ES-I3 (cell line): Measurements from ENCODE around the gene PCBP3.

ENCODE experiments used
- H3K36me3 ChIP-seq: 2 replicates; pipeline ENCODE4 v1.6.1; 2013; ENCODE audit warnings: mild to moderate bottlenecking, low read length, control low read depth, moderate library complexity; ENCODE audit not compliant: insufficient read depth
- H3K4me1 ChIP-seq: 2 replicates; pipeline ENCODE4 v1.6.1; 2013; ENCODE audit warnings: mild to moderate bottlenecking, control low read depth, low read length; ENCODE audit not compliant: insufficient read depth
- H3K9ac ChIP-seq: 2 replicates; pipeline ENCODE4 v1.6.1; 2013; ENCODE audit warnings: low read depth, mild to moderate bottlenecking, low read length, moderate library complexity
- H3K9me3 ChIP-seq: 2 replicates; pipeline ENCODE4 v1.6.1; 2013; ENCODE audit warnings: mild to moderate bottlenecking, low read length, moderate library complexity; ENCODE audit not compliant: control insufficient read depth, insufficient read depth

Gene PCBP3

GRCh38 chr21:45636459-45636858 lies 7.1 kb upstream of the PCBP3 start:
- no peaks in the 10 kb centered on the region for H3K36me3 ChIP-seq
- H3K9ac ChIP-seq: no peak overlapping the region
- no peaks in the 10 kb centered on the region for H3K9me3 ChIP-seq
- peaks cover 18% of the 10 kb centered on the region; the same call in 1 of the 2 replicates for H3K4me1 ChIP-seq

- H3K36me3 ChIP-seq: no peaks in the 10 kb centered on the region
- peaks cover 18% of the 10 kb centered on the region; the same call in 1 of the 2 replicates for H3K4me1 ChIP-seq
- no peaks in the 10 kb centered on the region for H3K9me3 ChIP-seq
- H3K9ac ChIP-seq: no peak overlapping the region
Observed at GRCh38 chr21:45636951-45637646, 6.4 kb upstream of the PCBP3 start.

GRCh38 chr21:45637883-45638282 lies 5.6 kb upstream of the PCBP3 start:
- H3K4me1 ChIP-seq: peaks cover 18% of the 10 kb centered on the region; the same call in 1 of the 2 replicates
- H3K9ac ChIP-seq: no peak overlapping the region
- no peaks in the 10 kb centered on the region for H3K36me3 ChIP-seq
- H3K9me3 ChIP-seq: no peaks in the 10 kb centered on the region

- Histone ChIP-seq H3K4me1 (peaks cover 18% of the 10 kb centered on the region; the same call in 1 of the 2 replicates), H3K36me3 (no peaks in the 10 kb centered on the region), H3K9ac (no peak overlapping the region), H3K9me3 (no peaks in the 10 kb centered on the region)
Observed at GRCh38 chr21:45638707-45639106, 4.8 kb upstream of the PCBP3 start.

GRCh38 chr21:45639206-45640000 lies 4.1 kb upstream of the PCBP3 start:
- H3K9me3 ChIP-seq: no peaks in the 10 kb centered on the region
- H3K36me3 ChIP-seq: no peaks in the 10 kb centered on the region
- peaks cover 18% of the 10 kb centered on the region; the same call in 1 of the 2 replicates for H3K4me1 ChIP-seq
- no peak overlapping the region for H3K9ac ChIP-seq

GRCh38 chr21:45640001-45640887 lies 3.3 kb upstream of the PCBP3 start:
- peaks cover 18% of the 10 kb centered on the region; the same call in 1 of the 2 replicates for H3K4me1 ChIP-seq
- no peaks in the 10 kb centered on the region for H3K9me3 ChIP-seq
- no peaks in the 10 kb centered on the region for H3K36me3 ChIP-seq
- H3K9ac ChIP-seq: no peak overlapping the region

GRCh38 chr21:45640888-45641479 lies 2.5 kb upstream of the PCBP3 start:
- Histone ChIP-seq H3K4me1 (peaks cover 18% of the 10 kb centered on the region; the same call in 1 of the 2 replicates), H3K36me3 (no peaks in the 10 kb centered on the region), H3K9ac (peak overlapping the region; percentile 57; the same call in 1 of the 2 replicates), H3K9me3 (no peaks in the 10 kb centered on the region)

- peaks cover 18% of the 10 kb centered on the region; the same call in 1 of the 2 replicates for H3K4me1 ChIP-seq
- H3K36me3 ChIP-seq: no peaks in the 10 kb centered on the region
- H3K9me3 ChIP-seq: no peaks in the 10 kb centered on the region
- H3K9ac ChIP-seq: peak overlapping the region; percentile 57; the same call in 1 of the 2 replicates
Observed at GRCh38 chr21:45641480-45642035, 2.0 kb upstream of the PCBP3 start.

GRCh38 chr21:45642122-45642813 lies 1.3 kb upstream of the PCBP3 start:
- Histone ChIP-seq H3K36me3 (no peaks in the 10 kb centered on the region), H3K9me3 (no peaks in the 10 kb centered on the region), H3K4me1 (peaks cover 18% of the 10 kb centered on the region; the same call in 1 of the 2 replicates), H3K9ac (peak overlapping the region; percentile 57; the same call in 1 of the 2 replicates)

- Histone ChIP-seq H3K9me3 (no peaks in the 10 kb centered on the region; the same call in 1 of the 2 replicates), H3K9ac (peak overlapping the region; percentile 61; the same call in 1 of the 2 replicates), H3K4me1 (peaks cover 10% of the 10 kb centered on the region; the same call in 1 of the 2 replicates), H3K36me3 (no peaks in the 10 kb centered on the region)
Observed at GRCh38 chr21:45644041-45644906, 749 bp downstream of the PCBP3 start.

GRCh38 chr21:45651921-45652320 lies 8.4 kb downstream of the PCBP3 start:
- H3K36me3 ChIP-seq: no peaks in the 10 kb centered on the region
- no peaks in the 10 kb centered on the region; the same call in 1 of the 2 replicates for H3K9me3 ChIP-seq
- H3K9ac ChIP-seq: no peak overlapping the region
- no peaks in the 10 kb centered on the region for H3K4me1 ChIP-seq

GRCh38 chr21:45655124-45655523 lies 11.6 kb downstream of the PCBP3 start:
- no peaks in the 10 kb centered on the region for H3K9me3 ChIP-seq
- H3K9ac ChIP-seq: no peak overlapping the region
- H3K4me1 ChIP-seq: no peaks in the 10 kb centered on the region
- H3K36me3 ChIP-seq: no peaks in the 10 kb centered on the region
